GM12892 (cell line): ENCODE measurements around the gene C5orf15.

Source experiments
- POLR2A ChIP-seq: IDR thresholded peaks from 2 replicates; pipeline ENCODE4 v1.6.1; 2011; ENCODE audit warnings: low read depth, low read length, control low read depth
- POLR2AphosphoS5 ChIP-seq: IDR thresholded peaks from 2 replicates; pipeline ENCODE4 v1.6.1; 2011; ENCODE audit warnings: low read depth, low read length, control low read depth

DNA sequence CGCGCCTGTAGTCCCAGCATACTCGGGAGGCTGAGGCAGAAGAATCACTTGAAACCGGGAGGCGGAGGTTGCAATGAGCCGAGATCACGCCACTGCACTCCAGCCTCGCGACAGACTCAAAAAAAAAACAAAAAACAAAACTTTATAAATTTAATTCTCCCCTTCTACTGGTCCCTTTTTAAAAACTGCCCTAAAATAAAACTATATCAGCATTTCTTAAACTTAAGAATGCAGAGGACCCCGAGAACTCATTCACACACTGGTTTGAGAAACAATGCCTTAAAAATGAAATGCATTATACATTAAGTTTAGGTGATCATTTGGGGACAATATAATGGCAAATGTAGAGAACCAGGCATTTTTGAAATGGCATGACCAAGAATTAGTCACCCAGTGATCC lies 2.3 kb downstream of the C5orf15 start:
- TF ChIP-seq POLR2AphosphoS5 (no peak), POLR2A (no peak)
